Hematopoietic multipotent progenitor cell treated with erythropoietin and hydrocortisone succinate and interleukin-3 and kit ligand, for 8 days (in vitro differentiated cells): ENCODE results near the gene LIN52.

ENCODE experiments used
- DNase-seq: peaks from one replicate; pipeline ENCODE4 v3.0.0-alpha.2; 2015

LIN52 gene

DNA sequence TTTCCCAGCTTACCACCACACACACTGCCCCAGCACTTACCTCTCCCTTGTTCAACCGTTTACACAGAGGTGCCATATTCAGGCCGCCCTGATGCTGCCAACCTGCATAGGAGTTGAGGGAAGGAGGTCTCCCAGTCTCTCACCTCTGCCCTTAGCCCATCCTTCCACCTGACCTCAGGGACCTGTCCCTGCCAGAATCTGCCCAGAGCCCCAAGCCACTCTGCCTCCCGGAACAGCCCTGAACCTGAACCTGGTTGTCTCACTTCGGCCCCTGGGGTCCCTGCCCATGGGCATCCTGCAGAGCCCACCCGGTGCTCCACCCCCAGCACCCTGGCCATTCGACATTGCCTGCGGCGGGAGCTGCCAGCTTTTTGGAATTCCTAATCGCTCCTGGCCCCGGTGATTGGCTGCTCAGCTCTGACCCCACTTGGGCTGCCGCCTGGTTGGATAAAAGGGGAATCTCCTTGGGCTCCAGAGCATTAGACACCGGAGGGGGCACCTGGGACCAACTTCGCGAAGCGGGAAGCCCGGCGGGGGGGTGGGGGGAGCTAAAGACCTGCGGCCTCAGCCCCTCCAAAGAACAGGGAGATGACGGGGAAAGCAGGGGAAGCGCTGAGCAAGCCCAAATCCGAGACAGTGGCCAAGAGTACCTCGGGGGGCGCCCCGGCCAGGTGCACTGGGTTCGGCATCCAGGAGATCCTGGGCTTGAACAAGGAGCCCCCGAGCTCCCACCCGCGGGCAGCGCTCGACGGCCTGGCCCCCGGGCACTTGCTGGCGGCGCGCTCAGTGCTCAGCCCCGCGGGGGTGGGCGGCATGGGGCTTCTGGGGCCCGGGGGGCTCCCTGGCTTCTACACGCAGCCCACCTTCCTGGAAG is 154.5 kb downstream of the LIN52 start, which contains the start of gene VSX2:
Gene VSX2 (plus strand): TSS at position 476 of the 874 bp plus-strand sequence. CDS start 113 bp downstream, at position 589.
- DNase-seq, result no peak

GRCh38 chr14:74239848-74240793 is 155.4 kb downstream of the LIN52 start:
- no peak for DNase-seq

GRCh38 chr14:74240794-74241651 is 156.3 kb downstream of the LIN52 start:
- no peak for DNase-seq

- DNase-seq, result no peak
These were observed 156.9 kb downstream of the LIN52 start for GRCh38 chr14:74241652-74242017.

- no peak for DNase-seq
These were observed 157.4 kb downstream of the LIN52 start for GRCh38 chr14:74242021-74242779.

- DNase-seq, result no peak
These were observed 158.0 kb downstream of the LIN52 start for GRCh38 chr14:74242780-74243042.

GRCh38 chr14:74243051-74243450 is 158.3 kb downstream of the LIN52 start:
- no peak for DNase-seq

DNA sequence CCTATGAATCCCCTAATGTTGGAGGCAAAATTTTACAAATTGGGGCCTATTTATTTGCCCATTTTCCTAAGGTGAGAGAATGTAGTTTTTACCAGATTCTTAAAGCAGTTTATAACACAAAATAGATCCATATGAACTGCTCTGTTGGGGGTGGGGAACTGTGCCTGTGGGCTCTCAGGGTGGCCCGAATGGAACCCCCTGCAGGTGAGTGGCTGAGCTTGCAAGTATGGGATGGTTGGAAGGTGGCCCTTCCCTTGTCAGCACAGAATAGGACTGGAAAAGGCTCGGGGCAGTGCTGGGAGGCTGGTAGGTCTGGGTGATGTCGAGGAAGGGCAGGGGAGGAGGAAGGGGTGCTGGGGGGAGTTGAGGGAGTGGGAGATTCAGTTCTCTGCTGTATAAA is 159.4 kb downstream of the LIN52 start:
- no peak for DNase-seq

- DNase-seq, result no peak
These were observed 160.5 kb downstream of the LIN52 start for GRCh38 chr14:74245292-74245691.

GRCh38 chr14:74246542-74246941 is 161.8 kb downstream of the LIN52 start:
- no peak for DNase-seq

GRCh38 chr14:74248017-74248416 is 163.3 kb downstream of the LIN52 start:
- no peak for DNase-seq

GRCh38 chr14:74249433-74250375 is 164.9 kb downstream of the LIN52 start:
- no peak for DNase-seq
